Sigmoid colon (tissue), 7 donors: Measurements from ENCODE around the gene PKP1. TPM values are rescaled to one million over a fixed set of nuclear protein-coding genes. Genes with fewer than 3 reads are reported as not detected.

Experiments
- DNase-seq: peaks from one replicate; pipeline ENCODE4 v3.0.0-alpha.2; 2019
- H3K27ac ChIP-seq, 4 donors: fragments of 200-600 bp; sonication (generic); one replicate each; pipeline ENCODE4 v1.5.1; 2016 to 2019; ENCODE audit warnings: mild to moderate bottlenecking in 1 of 4
- H3K27me3 ChIP-seq, 3 donors: fragments of 200-600 bp; sonication (generic); one replicate each; pipeline ENCODE4 v1.5.1; 2019; ENCODE audit warnings: mild to moderate bottlenecking in 1 of 3
- H3K36me3 ChIP-seq, 4 donors: fragments of 200-600 bp; sonication (generic); one replicate each; pipeline ENCODE4 v1.5.1; 2016 to 2019
- H3K4me1 ChIP-seq, 4 donors: fragments of 200-600 bp; sonication (generic); one replicate each; pipeline ENCODE4 v1.5.1; 2017 to 2019
- H3K4me3 ChIP-seq, 4 donors: fragments of 200-600 bp; sonication (generic); one replicate each; pipeline ENCODE4 v1.5.1; 2017 to 2019; ENCODE audit warnings: mild to moderate bottlenecking in 2 of 4, moderate library complexity in 1 of 4
- H3K9me3 ChIP-seq, 4 donors: fragments of 200-600 bp in 3 of 4; sonication (generic) in 3 of 4; one replicate each; pipeline versions ENCODE4 v1.5.1 to v1.6.1; 2013 to 2019
- CTCF ChIP-seq, 4 experiments: fragments of 450-650 bp in 3 of 4; fragments of 200-600 bp in 1 of 4; IDR thresholded peaks; one replicate each; pipeline ENCODE4 v1.5.1; 2016 to 2019; ENCODE audit warnings: antibody characterized with exemption in 4 of 4, mild to moderate bottlenecking in 3 of 4, moderate library complexity in 2 of 4
- EP300 ChIP-seq, 4 donors: sonication (generic); formaldehyde crosslinking; IDR thresholded peaks; one replicate each; pipeline ENCODE4 v1.6.1; 2017; ENCODE audit warnings: antibody characterized with exemption in 4 of 4
- POLR2A ChIP-seq, 2 donors: fragments of 450-650 bp; IDR thresholded peaks; one replicate each; pipeline ENCODE4 v1.6.1; 2016; ENCODE audit warnings: antibody characterized with exemption in 2 of 2, mild to moderate bottlenecking in 2 of 2, moderate library complexity in 2 of 2
- POLR2AphosphoS5 ChIP-seq, 4 donors: sonication (generic); formaldehyde crosslinking; IDR thresholded peaks; one replicate each; pipeline ENCODE4 v1.6.1; 2017; ENCODE audit warnings: antibody characterized with exemption in 4 of 4
- WGBS, 2 donors: extraction: QIAGEN DNeasy Blood & Tissue Kit; methylation state at CpG; one replicate each; pipeline ENCODE4 v1.1.7; 2013; 5-methylcytosine and 5-hydroxymethylcytosine counted together
- intact Hi-C: fragments of 100-400 bp; cut with DNase I; formaldehyde crosslinking; loops from one replicate; pipeline ENCODE4 v1.15.1; 2023
- polyA plus RNA-seq, 3 donors: library from polyadenylated mRNA; stranded (reverse); fragments of 200-250 nt; gene quantifications; one replicate each; pipeline ENCODE4 v1.2.3, GENCODE V29; 2013
- total RNA-seq, 4 donors: library from RNA; depleted of rRNA; stranded (reverse); fragments of >200 nt; gene quantifications; one replicate each; pipeline ENCODE4 v1.1.0, GENCODE V29; 2016
- donor health status: healthy with polysubstance abuse.
- donor health status: Bipolar disorder and iron deficiency.
- donor health status: healthy.

The PKP1 gene
- total and polyA plus RNA-seq, 7 donors = under 0.01 to 0.60 (median 0.16) TPM; not detected in 2

GRCh38 chr1:201321826-201322390 is 38.6 kb downstream of the PKP1 start:
- H3K36me3 ChIP-seq = no peaks in the 10 kb centered on the region
- 87 to 92% methylated on average over 15 of the region's 15 CpGs for WGBS, 2 donors
- no peak for TF ChIP-seq CTCF (IDR thresholded peaks at IDR 0.05)
- no peak for TF ChIP-seq EP300 (IDR thresholded peaks at IDR 0.05)
- no peak for TF ChIP-seq POLR2AphosphoS5 (IDR thresholded peaks at IDR 0.05)
- TF ChIP-seq POLR2A (IDR thresholded peaks at IDR 0.05) = no peak
- H3K4me1 ChIP-seq = no peaks in the 10 kb centered on the region
- intact Hi-C loops = no loop called here
- no peak for DNase-seq
- no peaks in the 10 kb centered on the region for H3K27me3 ChIP-seq
- H3K4me3 ChIP-seq = no peak overlapping the region
- H3K27ac ChIP-seq = no peak overlapping the region
- H3K9me3 ChIP-seq = no peaks in the 10 kb centered on the region

GRCh38 chr1:201322653-201323510 is 39.6 kb downstream of the PKP1 start:
- intact Hi-C loops = no loop called here
- TF ChIP-seq EP300 (IDR thresholded peaks at IDR 0.05) (no peak), POLR2A (IDR thresholded peaks at IDR 0.05) (no peak), POLR2AphosphoS5 (IDR thresholded peaks at IDR 0.05) (no peak), CTCF (IDR thresholded peaks at IDR 0.05) (no peak)
- no peak for DNase-seq
- H3K27ac ChIP-seq = no peak overlapping the region
- WGBS, 2 donors = 88 to 92% methylated on average over 12 of the region's 12 CpGs
- no peaks in the 10 kb centered on the region for H3K9me3 ChIP-seq
- H3K27me3 ChIP-seq = no peaks in the 10 kb centered on the region
- H3K36me3 ChIP-seq = no peaks in the 10 kb centered on the region
- H3K4me3 ChIP-seq = no peak overlapping the region
- no peaks in the 10 kb centered on the region for H3K4me1 ChIP-seq

- H3K36me3 ChIP-seq = no peaks in the 10 kb centered on the region
- H3K27ac ChIP-seq = no peak overlapping the region
- intact Hi-C loops = no loop called here
- H3K4me3 ChIP-seq = no peak overlapping the region
- no peak for DNase-seq
- H3K9me3 ChIP-seq = no peaks in the 10 kb centered on the region
- 96% methylated on average over 4 of the region's 4 CpGs for WGBS, 2 donors
- peaks cover 0 to 2% (median 0%) of the 10 kb centered on the region in 4 donors for H3K4me1 ChIP-seq
- no peaks in the 10 kb centered on the region for H3K27me3 ChIP-seq
- no peak for TF ChIP-seq CTCF (IDR thresholded peaks at IDR 0.05)
- no peak for TF ChIP-seq EP300 (IDR thresholded peaks at IDR 0.05)
- no peak for TF ChIP-seq POLR2AphosphoS5 (IDR thresholded peaks at IDR 0.05)
- no peak for TF ChIP-seq POLR2A (IDR thresholded peaks at IDR 0.05)
Observed at GRCh38 chr1:201324306-201324705, 41.0 kb downstream of the PKP1 start.

- Histone ChIP-seq H3K27me3 (no peaks in the 10 kb centered on the region), H3K4me3 (no peak overlapping the region), H3K4me1 (peaks cover 0 to 4% (median 0%) of the 10 kb centered on the region in 4 donors), H3K36me3 (no peaks in the 10 kb centered on the region), H3K9me3 (no peaks in the 10 kb centered on the region), H3K27ac (no peak overlapping the region)
- DNase-seq = no peak
- 78 to 81% methylated on average over 16 of the region's 16 CpGs for WGBS, 2 donors
- TF ChIP-seq POLR2A (IDR thresholded peaks at IDR 0.05) = no peak
- TF ChIP-seq POLR2AphosphoS5 (IDR thresholded peaks at IDR 0.05) = no peak
- no peak for TF ChIP-seq CTCF (IDR thresholded peaks at IDR 0.05)
- TF ChIP-seq EP300 (IDR thresholded peaks at IDR 0.05) = no peak
- intact Hi-C loops = no loop called here
Observed at GRCh38 chr1:201324821-201325677, 41.7 kb downstream of the PKP1 start.
